ENCODE results near the gene LYAR.
"Not testable (repeated sequence)": the region's sequence is repeated elsewhere in the genome, so short reads cannot be mapped to it uniquely, and the experiment has no call there.

- TF ChIP-seq, protein P1, sequence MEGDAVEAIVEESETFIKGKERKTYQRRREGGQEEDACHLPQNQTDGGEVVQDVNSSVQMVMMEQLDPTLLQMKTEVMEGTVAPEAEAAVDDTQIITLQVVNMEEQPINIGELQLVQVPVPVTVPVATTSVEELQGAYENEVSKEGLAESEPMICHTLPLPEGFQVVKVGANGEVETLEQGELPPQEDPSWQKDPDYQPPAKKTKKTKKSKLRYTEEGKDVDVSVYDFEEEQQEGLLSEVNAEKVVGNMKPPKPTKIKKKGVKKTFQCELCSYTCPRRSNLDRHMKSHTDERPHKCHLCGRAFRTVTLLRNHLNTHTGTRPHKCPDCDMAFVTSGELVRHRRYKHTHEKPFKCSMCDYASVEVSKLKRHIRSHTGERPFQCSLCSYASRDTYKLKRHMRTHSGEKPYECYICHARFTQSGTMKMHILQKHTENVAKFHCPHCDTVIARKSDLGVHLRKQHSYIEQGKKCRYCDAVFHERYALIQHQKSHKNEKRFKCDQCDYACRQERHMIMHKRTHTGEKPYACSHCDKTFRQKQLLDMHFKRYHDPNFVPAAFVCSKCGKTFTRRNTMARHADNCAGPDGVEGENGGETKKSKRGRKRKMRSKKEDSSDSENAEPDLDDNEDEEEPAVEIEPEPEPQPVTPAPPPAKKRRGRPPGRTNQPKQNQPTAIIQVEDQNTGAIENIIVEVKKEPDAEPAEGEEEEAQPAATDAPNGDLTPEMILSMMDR (IDR thresholded peaks at IDR 0.05), result not testable (repeated sequence)
- not testable (repeated sequence) for TF ChIP-seq POLR2AphosphoS5 (IDR thresholded peaks at IDR 0.05)
Measured at GRCh38 chr4:4249342-4249741, 40.6 kb downstream of the LYAR start.

All from transverse colon (tissue), 4 donors.